SK-N-SH (cell line): ENCODE results near the gene ZDHHC7. TPM values are rescaled to one million over a fixed set of nuclear protein-coding genes. Genes with fewer than 3 reads are reported as not detected.
A peak's percentile ranks its signal among the peaks of the same experiment; 100 is the strongest.

Source experiments
- CTCF ChIA-PET: fragments of 300-600, 350-600 bp; formaldehyde crosslinking; extraction: SDS; loops from one replicate; lab custom pipeline; 2021; lab: Yijun Ruan, JAX
- POLR2A ChIA-PET: fragments of 350-600 bp; sonication (Branson Sonifier 250); formaldehyde crosslinking; extraction: SDS; loops from one replicate; lab custom pipeline; 2020; ENCODE audit warnings: antibody characterized with exemption, inconsistent platforms; lab: Yijun Ruan, JAX
- DNase-seq: peaks from one replicate; pipeline ENCODE4 v3.0.0; 2012
- H2AFZ ChIP-seq: fragments of 200-600 bp; sonication (generic); 2 replicates; pipeline ENCODE4 v1.8.1; 2016; ENCODE audit warnings: antibody characterized with exemption, mild to moderate bottlenecking, low read depth
- H3F3A ChIP-seq: fragments of 200-600 bp; sonication (generic); replicated peaks from 2 replicates; pipeline ENCODE3; 2016; ENCODE audit warnings: antibody characterized with exemption, mild to moderate bottlenecking; ENCODE audit not compliant: insufficient read depth
- H3K27ac ChIP-seq, 2 experiments: fragments of 200-500 bp in 1 of 2; fragments of 200-600 bp in 1 of 2; sonication (Bioruptor generic) in 1 of 2; sonication (generic), shearing (Covaris generic) in 1 of 2; 2 replicates each; pipeline versions ENCODE4 v1.5.1 to v1.6.1; 2014 to 2016; ENCODE audit warnings: low read depth in 2 of 2, inconsistent platforms in 1 of 2, low read length in 1 of 2, mild to moderate bottlenecking in 1 of 2, mixed read lengths in 1 of 2
- H3K27me3 ChIP-seq: fragments of 200-600 bp; sonication (generic), shearing (Covaris generic); 2 replicates; pipeline ENCODE4 v1.6.1; 2016; ENCODE audit warnings: mixed run types; ENCODE audit not compliant: insufficient read depth
- H3K36me3 ChIP-seq, 2 experiments: fragments of 200-500 bp in 1 of 2; fragments of 200-600 bp in 1 of 2; sonication (Bioruptor generic) in 1 of 2; sonication (generic) in 1 of 2; replicated peaks in 1 of 2; 2 replicates each; pipeline versions ENCODE3 to v1.5.1; 2014 to 2016; ENCODE audit warnings: low read length in 1 of 2, mild to moderate bottlenecking in 1 of 2; ENCODE audit not compliant: insufficient read depth in 2 of 2, control insufficient read depth in 1 of 2
- H3K4me1 ChIP-seq, 2 experiments: fragments of 200-500 bp in 1 of 2; fragments of 200-600 bp in 1 of 2; sonication (Bioruptor generic) in 1 of 2; sonication (generic), shearing (Covaris generic) in 1 of 2; 2 replicates each; pipeline versions ENCODE4 v1.5.1 to v1.6.1; 2014 to 2016; ENCODE audit warnings: low read depth in 1 of 2, low read length in 1 of 2, mixed run types in 1 of 2; ENCODE audit not compliant: insufficient read depth in 2 of 2, control insufficient read depth in 1 of 2
- H3K4me2 ChIP-seq: fragments of 200-600 bp; sonication (generic), shearing (Covaris generic); 2 replicates; pipeline ENCODE4 v1.6.1; 2017; ENCODE audit warnings: mixed run types
- H3K4me3 ChIP-seq, 2 experiments: fragments of 200-500 bp in 1 of 2; fragments of 200-600 bp in 1 of 2; sonication (Bioruptor generic) in 1 of 2; sonication (generic), shearing (Covaris generic) in 1 of 2; 2 replicates each; pipeline versions ENCODE4 v1.5.1 to v1.8.1; 2014 to 2016; ENCODE audit warnings: low read depth in 2 of 2, inconsistent platforms in 1 of 2, low read length in 1 of 2, mild to moderate bottlenecking in 1 of 2, mixed read lengths in 1 of 2, moderate library complexity in 1 of 2
- H3K79me2 ChIP-seq: fragments of 200-600 bp; sonication (generic); 2 replicates; pipeline ENCODE4 v1.8.1; 2017; ENCODE audit warnings: mild to moderate bottlenecking; ENCODE audit not compliant: insufficient read depth
- H3K9ac ChIP-seq: fragments of 200-600 bp; sonication (generic); 2 replicates; pipeline ENCODE4 v1.6.1; 2017; ENCODE audit warnings: mixed run types
- H3K9me2 ChIP-seq: fragments of 200-600 bp; sonication (generic); 2 replicates; pipeline ENCODE4 v1.6.1; 2017; ENCODE audit warnings: mixed run types
- H3K9me3 ChIP-seq: fragments of 200-600 bp; sonication (generic); 2 replicates; pipeline ENCODE4 v1.6.1; 2017; ENCODE audit warnings: mixed run types, mild to moderate bottlenecking, moderate library complexity
- H4K20me1 ChIP-seq: fragments of 200-600 bp; sonication (generic); 2 replicates; pipeline ENCODE4 v1.6.1; 2017; ENCODE audit warnings: mild to moderate bottlenecking, mixed run types; ENCODE audit not compliant: insufficient read depth
- GABPA ChIP-seq: IDR thresholded peaks from 2 replicates; pipeline ENCODE4 v1.4.0; 2012; ENCODE audit warnings: low read depth, mild to moderate bottlenecking
- IRF3 ChIP-seq: fragments of 150-350 bp; IDR thresholded peaks from 2 replicates; pipeline ENCODE4 v1.6.1; 2016; ENCODE audit warnings: mild to moderate bottlenecking, low read depth, low read length
- NRF1 ChIP-seq: IDR thresholded peaks from 2 replicates; pipeline ENCODE4 v1.6.1; 2012; ENCODE audit warnings: low read depth, mild to moderate bottlenecking, low read length
- PBX3 ChIP-seq: IDR thresholded peaks from 2 replicates; pipeline ENCODE4; 2012
- RAD21 ChIP-seq: IDR thresholded peaks from 2 replicates; pipeline ENCODE4 v1.6.1; 2012; ENCODE audit warnings: mild to moderate bottlenecking, low read length
- RCOR1 ChIP-seq: fragments of 150-350 bp; IDR thresholded peaks from 2 replicates; pipeline ENCODE4 v1.6.1; 2017; ENCODE audit warnings: antibody characterized with exemption, low read length
- REST ChIP-seq: IDR thresholded peaks from 2 replicates; pipeline ENCODE4 v1.6.1; 2012; ENCODE audit warnings: mild to moderate bottlenecking, low read depth, low read length, moderate library complexity
- SIN3A ChIP-seq: IDR thresholded peaks from 2 replicates; pipeline ENCODE4 v1.6.1; 2012; ENCODE audit warnings: low read depth, mild to moderate bottlenecking, low read length, moderate library complexity, borderline replicate concordance
- TAF1 ChIP-seq: IDR thresholded peaks from 2 replicates; pipeline ENCODE4 v1.6.1; 2012; ENCODE audit warnings: low read depth, mild to moderate bottlenecking, low read length, moderate library complexity, borderline replicate concordance
- TEAD4 ChIP-seq: IDR thresholded peaks from 2 replicates; pipeline ENCODE4 v1.4.0; 2012; ENCODE audit warnings: mild to moderate bottlenecking, borderline replicate concordance; ENCODE audit not compliant: insufficient read depth
- USF1 ChIP-seq: IDR thresholded peaks from 2 replicates; pipeline ENCODE4 v1.4.0; 2012; ENCODE audit warnings: low read depth, borderline replicate concordance
- ZBTB33 ChIP-seq: IDR thresholded peaks from 2 replicates; pipeline ENCODE4 v1.4.0; 2012; ENCODE audit warnings: low read depth, borderline replicate concordance
- WGBS: methylation state at CpG from one replicate; pipeline ENCODE4 v1.1.6; 2017; ENCODE audit warnings: low lambda C conversion rate; 5-methylcytosine and 5-hydroxymethylcytosine counted together
- polyA plus RNA-seq, 3 experiments: library from polyadenylated mRNA; depleted of rRNA; stranded (reverse); fragments of >200 nt; gene quantifications; 2 replicates each; pipeline ENCODE4 v1.2.3, GENCODE V29; 2012

The ZDHHC7 gene
- polyA plus RNA-seq, 1 of the 3 experiments (the other 2 are of a cell fraction): 114 TPM

GRCh38 chr16:85011846-85012284 lies 530 bp upstream of the ZDHHC7 start:
- WGBS: 17% methylated on average over 17 of the region's 17 CpGs
- Histone ChIP-seq H3K79me2 (peaks cover 42% of the 10 kb centered on the region), H3K4me1 (peaks cover 7 to 11% of the 10 kb centered on the region in 2 experiments; a peak in 3 of 4 replicates), H3K9ac (peak overlapping the region; percentile 98), H3K9me2 (no peaks in the 10 kb centered on the region), H3K4me3 (peak overlapping the region; percentile 75 to 95), H2AFZ (peak overlapping the region; percentile 95), H3F3A (peaks cover 19% of the 10 kb centered on the region), H3K27me3 (no peaks in the 10 kb centered on the region), H3K36me3 (peaks cover 0 to 10% of the 10 kb centered on the region in 2 experiments), H3K27ac (peak overlapping the region; percentile 93 to 99), H3K9me3 (no peaks in the 10 kb centered on the region), H3K4me2 (peak overlapping the region; percentile 88), H4K20me1 (peaks cover 4% of the 10 kb centered on the region)
- ChIA-PET CTCF (interaction anchor here (1.0 to 3.6 kb wide), 3 partner anchors 9 to 286 kb away, joined by 3 to 12 read pairs (median 6); no protein-coding TSS in a partner anchor), POLR2A (interaction anchor here (1.0 to 1.3 kb wide), 2 partner anchors 16 to 41 kb away, joined by 3 read pairs; partner anchors contain the start of gene KIAA0513)
- TF ChIP-seq REST: 0 out of 2 replicates have a peak, but pooled peaks have one; percentile 5
- TF ChIP-seq USF1: no peak
- TF ChIP-seq TEAD4: no peak
- no peak for TF ChIP-seq SIN3A
- no peak for DNase-seq

GRCh38 chr16:85010446-85010930 lies 847 bp downstream of the ZDHHC7 start:
- DNase-seq: no peak
- Histone ChIP-seq H4K20me1 (peaks cover 4% of the 10 kb centered on the region), H3K9me2 (no peaks in the 10 kb centered on the region), H3K4me3 (peak overlapping the region; percentile 75 to 95), H3K36me3 (peaks cover 0 to 10% of the 10 kb centered on the region in 2 experiments), H2AFZ (no peak overlapping the region)
- POLR2A ChIA-PET: no interaction called here
- TF ChIP-seq GABPA: 0 out of 2 replicates have a peak, but pooled peaks have one; percentile 19
- no peak for TF ChIP-seq RCOR1
- no peak for TF ChIP-seq PBX3
- no peak for TF ChIP-seq IRF3
- TF ChIP-seq TAF1: no peak
- no peak for TF ChIP-seq RAD21
- no peak for TF ChIP-seq ZBTB33
- TF ChIP-seq NRF1: no peak
- TF ChIP-seq, all 33 proteins: peak for 1
- peaks cover 20% of the 10 kb centered on the region for H3F3A ChIP-seq
- H3K27ac ChIP-seq: peak overlapping the region; percentile 66 to 93; a peak in 3 of 4 replicates
- H3K79me2 ChIP-seq: peaks cover 56% of the 10 kb centered on the region
- CTCF ChIA-PET: interaction anchor here (0.8 to 3.6 kb wide), 3 partner anchors 39 to 257 kb away, joined by 4 to 12 read pairs (median 5); no protein-coding TSS in a partner anchor
- no peaks in the 10 kb centered on the region for H3K9me3 ChIP-seq
- H3K4me2 ChIP-seq: peak overlapping the region; percentile 95
- H3K27me3 ChIP-seq: no peaks in the 10 kb centered on the region
- H3K9ac ChIP-seq: peak overlapping the region; percentile 98
- peaks cover 7 to 13% of the 10 kb centered on the region in 2 experiments; a peak in 3 of 4 replicates for H3K4me1 ChIP-seq
- WGBS: 28% methylated on average over 9 of the region's 9 CpGs
